Activated CD4-positive, alpha-beta T cell treated with anti-CD3 and anti-CD28 coated beads, Interleukin-2, amount 10 ng/mL, durations not matched to agents 24 days and 14 days (primary cell): Measurements from ENCODE around the gene ARMH2. TPM values are rescaled to one million over a fixed set of nuclear protein-coding genes. Genes with fewer than 3 reads are reported as not detected.
A peak's percentile ranks its signal among the peaks of the same experiment; 100 is the strongest.

Experiments used
- DNase-seq: peaks from one replicate; pipeline ENCODE4 v3.0.0; 2022
- H3K27ac Mint-ChIP-seq: one replicate; pipeline ENCODE4 v1.8.0; 2022; ENCODE audit warnings: mild to moderate bottlenecking, mixed read lengths
- H3K27me3 Mint-ChIP-seq: one replicate; pipeline ENCODE4 v1.8.0; 2022; ENCODE audit warnings: mixed read lengths
- H3K36me3 Mint-ChIP-seq: one replicate; pipeline ENCODE4 v1.8.0; 2022; ENCODE audit warnings: low read depth, mild to moderate bottlenecking, mixed read lengths
- H3K4me1 Mint-ChIP-seq: one replicate; pipeline ENCODE4 v1.8.0; 2021; ENCODE audit warnings: mixed read lengths
- H3K4me3 Mint-ChIP-seq: one replicate; pipeline ENCODE4 v1.8.0; 2022; ENCODE audit warnings: mild to moderate bottlenecking, moderate library complexity, mixed read lengths
- H3K9me3 Mint-ChIP-seq: one replicate; pipeline ENCODE4 v1.8.0; 2021; ENCODE audit warnings: mixed read lengths
- intact Hi-C: fragments of 100-400 bp; cut with micrococcal nuclease; formaldehyde crosslinking; loops from one replicate; pipeline ENCODE4 v1.15.1; 2023
- total RNA-seq: library from RNA; stranded (reverse); gene quantifications from 2 replicates; pipeline ENCODE4 v1.2.3, GENCODE V29; 2022

The ARMH2 gene
- total RNA-seq, 1 donor from 2014 or later: 0.30 TPM

GRCh38 chr6:24829657-24830056 is 30.9 kb upstream of the ARMH2 start:
- Mint-ChIP-seq H3K4me1 (peaks cover 10% of the 10 kb centered on the region), H3K36me3 (peaks cover 72% of the 10 kb centered on the region), H3K4me3 (no peak overlapping the region), H3K9me3 (no peaks in the 10 kb centered on the region), H3K27ac (no peak overlapping the region), H3K27me3 (no peaks in the 10 kb centered on the region)
- no peak for DNase-seq
- intact Hi-C loops: no loop called here

DNA sequence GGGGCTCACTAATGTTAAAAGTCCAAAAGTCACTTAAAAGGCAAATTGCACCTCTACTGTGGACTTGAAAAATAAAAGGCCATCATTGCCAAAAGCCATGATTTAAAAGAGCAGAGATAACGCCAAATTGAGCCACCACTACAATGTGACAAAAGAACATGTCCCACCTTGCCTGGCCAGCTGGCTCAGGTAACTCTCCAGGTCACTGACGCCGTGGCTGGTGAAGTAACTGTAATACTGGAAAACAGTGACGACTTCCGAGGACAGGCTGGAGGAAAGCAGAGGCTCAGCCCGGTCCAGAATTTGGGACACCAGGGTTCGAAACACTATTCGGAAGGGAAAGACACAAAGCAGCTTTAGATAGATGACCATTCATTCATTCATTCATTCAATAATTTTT is 29.3 kb upstream of the ARMH2 start:
- Mint-ChIP-seq H3K4me3 (no peak overlapping the region), H3K9me3 (no peaks in the 10 kb centered on the region), H3K27me3 (no peaks in the 10 kb centered on the region), H3K36me3 (peaks cover 67% of the 10 kb centered on the region), H3K4me1 (peaks cover 2% of the 10 kb centered on the region), H3K27ac (no peak overlapping the region)
- DNase-seq: no peak
- intact Hi-C loops: no loop called here

- no peak overlapping the region for H3K4me3 Mint-ChIP-seq
- peaks cover 64% of the 10 kb centered on the region for H3K36me3 Mint-ChIP-seq
- H3K4me1 Mint-ChIP-seq: peaks cover 2% of the 10 kb centered on the region
- H3K27me3 Mint-ChIP-seq: no peaks in the 10 kb centered on the region
- DNase-seq: no peak
- H3K27ac Mint-ChIP-seq: peak overlapping the region; percentile 57
- H3K9me3 Mint-ChIP-seq: no peaks in the 10 kb centered on the region
- intact Hi-C loops: no loop called here
These were observed 28.4 kb upstream of the ARMH2 start for GRCh38 chr6:24827162-24827561.

GRCh38 chr6:24825130-24825630 is 26.5 kb upstream of the ARMH2 start:
- Mint-ChIP-seq H3K4me1 (peaks cover 1% of the 10 kb centered on the region), H3K36me3 (peaks cover 59% of the 10 kb centered on the region), H3K9me3 (no peaks in the 10 kb centered on the region), H3K27me3 (no peaks in the 10 kb centered on the region), H3K4me3 (no peak overlapping the region), H3K27ac (peak overlapping the region; percentile 20)
- intact Hi-C loops: no loop called here
- no peak for DNase-seq

DNA sequence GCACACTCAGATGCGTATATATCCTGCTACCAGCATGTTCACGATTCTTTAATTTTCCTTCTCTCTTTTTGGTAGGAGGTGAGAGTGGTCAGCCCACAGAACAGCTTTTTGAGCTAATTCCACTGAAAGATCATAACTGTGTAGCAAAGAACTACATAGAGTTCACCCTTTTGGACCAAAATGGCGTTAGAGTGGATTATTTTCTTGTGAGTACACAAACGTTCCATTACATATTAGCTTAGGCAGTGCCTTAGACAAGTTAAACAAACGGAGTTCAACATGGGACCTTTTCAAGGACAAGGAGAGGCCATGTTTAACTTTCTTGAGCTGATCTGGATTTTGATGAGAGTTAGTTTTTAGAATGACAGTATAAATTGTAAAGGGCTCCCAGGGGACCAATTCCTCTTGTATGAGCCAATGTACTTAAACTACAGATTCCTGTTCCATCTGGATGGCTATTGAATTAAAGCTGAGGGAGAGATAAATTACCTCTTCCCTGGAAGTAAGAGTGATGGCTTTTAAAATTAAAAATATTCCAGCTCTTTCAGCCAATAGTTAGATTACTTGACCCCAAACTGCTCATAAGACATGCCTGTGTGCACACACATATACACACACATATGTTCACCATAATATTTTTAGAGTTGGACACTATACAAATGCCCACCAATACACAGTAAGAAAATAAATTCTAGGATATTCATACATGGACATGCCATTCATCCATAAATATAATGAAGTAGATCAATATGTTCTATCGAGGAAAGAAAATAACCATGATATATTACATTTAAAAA is 25.6 kb upstream of the ARMH2 start:
- DNase-seq: no peak
- peaks cover 57% of the 10 kb centered on the region for H3K36me3 Mint-ChIP-seq
- peaks cover 1% of the 10 kb centered on the region for H3K4me1 Mint-ChIP-seq
- intact Hi-C loops: no loop called here
- H3K4me3 Mint-ChIP-seq: no peak overlapping the region
- no peaks in the 10 kb centered on the region for H3K9me3 Mint-ChIP-seq
- no peaks in the 10 kb centered on the region for H3K27me3 Mint-ChIP-seq
- peak overlapping the region; percentile 49 for H3K27ac Mint-ChIP-seq

DNA sequence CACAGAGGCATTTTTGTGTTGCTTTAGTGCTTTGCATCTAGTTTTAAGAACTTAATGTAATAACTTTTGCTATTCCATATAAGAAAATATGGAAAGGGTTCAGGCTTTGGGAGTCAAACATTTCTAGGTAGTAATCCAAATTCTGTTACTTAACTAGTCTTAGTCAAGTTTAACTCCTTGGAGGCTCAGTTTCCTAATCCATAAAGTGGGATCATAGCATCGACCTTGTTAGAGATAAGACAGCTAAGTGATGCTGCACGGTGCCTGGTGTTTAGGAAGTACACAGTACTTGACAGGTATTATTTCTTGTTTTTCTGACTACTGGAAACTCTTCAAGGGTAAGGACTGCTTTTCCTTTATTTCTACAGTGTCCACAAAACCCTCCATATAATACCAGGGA is 24.5 kb upstream of the ARMH2 start:
- H3K27ac Mint-ChIP-seq: no peak overlapping the region
- peaks cover 60% of the 10 kb centered on the region for H3K36me3 Mint-ChIP-seq
- H3K4me3 Mint-ChIP-seq: no peak overlapping the region
- no peak for DNase-seq
- H3K27me3 Mint-ChIP-seq: no peaks in the 10 kb centered on the region
- no peaks in the 10 kb centered on the region for H3K9me3 Mint-ChIP-seq
- intact Hi-C loops: no loop called here
- H3K4me1 Mint-ChIP-seq: peaks cover 1% of the 10 kb centered on the region

DNA sequence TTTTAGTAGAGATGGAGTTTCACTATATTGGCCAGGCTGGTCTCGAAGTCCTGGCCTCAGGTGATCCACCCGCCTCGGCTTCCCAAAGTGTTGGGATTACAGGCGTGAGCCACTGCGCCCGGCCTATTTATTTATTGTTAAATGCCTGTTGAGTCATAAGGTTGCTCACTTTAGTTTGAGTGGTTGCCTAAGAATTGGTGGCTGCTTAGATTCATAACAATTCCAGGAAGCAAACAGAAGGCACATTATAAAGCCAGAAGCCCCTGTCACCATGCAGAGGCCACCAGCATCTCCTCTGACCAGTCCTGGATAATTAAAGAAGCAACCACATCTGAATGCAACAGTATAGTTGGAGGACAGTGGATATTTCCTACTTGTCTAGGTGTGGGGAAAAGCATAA is 24.0 kb upstream of the ARMH2 start:
- H3K27ac Mint-ChIP-seq: no peak overlapping the region
- DNase-seq: no peak
- no peaks in the 10 kb centered on the region for H3K27me3 Mint-ChIP-seq
- H3K4me1 Mint-ChIP-seq: peaks cover 1% of the 10 kb centered on the region
- H3K9me3 Mint-ChIP-seq: no peaks in the 10 kb centered on the region
- intact Hi-C loops: no loop called here
- H3K36me3 Mint-ChIP-seq: peaks cover 60% of the 10 kb centered on the region
- H3K4me3 Mint-ChIP-seq: no peak overlapping the region

GRCh38 chr6:24821860-24822444 is 23.2 kb upstream of the ARMH2 start:
- no peak for DNase-seq
- intact Hi-C loops: no loop called here
- Mint-ChIP-seq H3K27me3 (no peaks in the 10 kb centered on the region), H3K4me3 (no peak overlapping the region), H3K9me3 (no peaks in the 10 kb centered on the region), H3K27ac (peak overlapping the region; percentile 9), H3K36me3 (peaks cover 56% of the 10 kb centered on the region), H3K4me1 (peaks cover 1% of the 10 kb centered on the region)

- Mint-ChIP-seq H3K4me1 (peaks cover 1% of the 10 kb centered on the region), H3K27ac (no peak overlapping the region), H3K27me3 (no peaks in the 10 kb centered on the region), H3K4me3 (no peak overlapping the region), H3K9me3 (no peaks in the 10 kb centered on the region), H3K36me3 (peaks cover 33% of the 10 kb centered on the region)
- intact Hi-C loops: no loop called here
- DNase-seq: no peak
These were observed 19.6 kb upstream of the ARMH2 start for GRCh38 chr6:24818346-24818745.

DNA sequence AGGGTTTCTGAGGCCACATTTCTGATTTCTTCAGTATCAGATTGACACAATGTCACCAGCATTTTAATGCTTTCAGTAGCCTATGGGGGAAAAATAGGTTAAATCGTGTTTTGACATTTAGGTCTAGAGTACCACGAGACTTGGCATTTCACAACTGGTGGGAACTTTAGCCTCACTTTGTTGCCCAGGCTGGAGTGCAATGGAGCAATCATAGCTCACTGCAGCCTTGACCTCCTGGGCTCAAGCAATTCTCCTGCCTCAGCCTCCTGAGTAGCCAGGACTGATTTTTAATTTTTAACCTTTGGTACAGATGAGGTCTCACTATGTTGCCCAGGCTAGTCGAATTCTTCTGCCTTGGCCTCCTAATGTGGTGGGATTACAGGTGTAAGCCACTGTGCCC is 11.0 kb upstream of the ARMH2 start:
- no peak for DNase-seq
- intact Hi-C loops: no loop called here

GRCh38 chr6:24807584-24807983 is 8.9 kb upstream of the ARMH2 start:
- Mint-ChIP-seq H3K36me3 (peaks cover 37% of the 10 kb centered on the region), H3K27me3 (no peaks in the 10 kb centered on the region), H3K4me1 (no peaks in the 10 kb centered on the region), H3K4me3 (no peak overlapping the region), H3K27ac (no peak overlapping the region), H3K9me3 (no peaks in the 10 kb centered on the region)
- no peak for DNase-seq
- intact Hi-C loops: no loop called here

More for the DNA sequence above, 11.0 kb upstream of the ARMH2 start:
- Mint-ChIP-seq H3K27me3 (no peaks in the 10 kb centered on the region), H3K9me3 (no peaks in the 10 kb centered on the region), H3K4me3 (no peak overlapping the region), H3K4me1 (no peaks in the 10 kb centered on the region), H3K36me3 (peaks cover 30% of the 10 kb centered on the region), H3K27ac (no peak overlapping the region)

DNA sequence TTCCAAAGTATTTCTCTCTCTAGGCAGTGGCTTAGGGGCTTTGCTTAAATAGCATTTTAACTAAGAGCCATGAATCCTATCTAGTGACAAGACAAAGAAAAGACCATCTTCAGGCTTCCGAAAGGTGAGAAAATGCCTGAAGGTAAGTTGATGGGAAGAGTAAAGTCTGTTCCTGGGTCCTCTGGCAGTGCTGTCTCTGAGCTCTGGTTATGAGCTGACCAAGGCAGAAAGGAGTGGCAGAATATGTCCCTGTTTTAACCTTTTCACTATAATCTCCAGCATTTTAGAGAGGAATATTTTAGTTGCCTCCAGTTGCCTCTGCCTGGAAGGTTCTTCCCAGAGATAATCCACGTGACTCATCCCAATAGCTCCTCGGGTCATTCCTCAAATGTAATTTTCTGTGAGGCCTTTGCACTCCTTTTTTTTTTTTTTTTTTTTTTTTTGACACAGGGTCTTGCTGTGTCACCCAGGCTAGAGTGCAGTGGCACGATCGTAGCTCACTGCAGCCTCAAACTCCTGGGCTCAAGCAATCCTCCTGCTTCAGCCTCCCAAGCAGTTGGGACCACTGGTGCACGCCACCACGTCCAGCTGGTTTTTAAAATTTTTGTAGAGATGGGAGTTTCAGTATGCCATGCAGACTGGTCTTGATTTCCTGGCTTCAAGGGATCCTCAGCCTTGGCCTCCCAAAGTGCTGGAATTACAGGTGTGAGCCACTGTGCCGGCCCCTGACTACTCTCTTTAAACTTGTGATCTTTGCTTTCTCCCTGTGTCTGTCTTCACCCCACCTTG is 3.7 kb upstream of the ARMH2 start:
- H3K9me3 Mint-ChIP-seq: no peaks in the 10 kb centered on the region
- H3K27me3 Mint-ChIP-seq: no peaks in the 10 kb centered on the region
- H3K27ac Mint-ChIP-seq: peak overlapping the region; percentile 55
- peaks cover 12% of the 10 kb centered on the region for H3K4me1 Mint-ChIP-seq
- intact Hi-C loops: no loop called here
- H3K36me3 Mint-ChIP-seq: peaks cover 35% of the 10 kb centered on the region
- H3K4me3 Mint-ChIP-seq: no peak overlapping the region
- no peak for DNase-seq

DNA sequence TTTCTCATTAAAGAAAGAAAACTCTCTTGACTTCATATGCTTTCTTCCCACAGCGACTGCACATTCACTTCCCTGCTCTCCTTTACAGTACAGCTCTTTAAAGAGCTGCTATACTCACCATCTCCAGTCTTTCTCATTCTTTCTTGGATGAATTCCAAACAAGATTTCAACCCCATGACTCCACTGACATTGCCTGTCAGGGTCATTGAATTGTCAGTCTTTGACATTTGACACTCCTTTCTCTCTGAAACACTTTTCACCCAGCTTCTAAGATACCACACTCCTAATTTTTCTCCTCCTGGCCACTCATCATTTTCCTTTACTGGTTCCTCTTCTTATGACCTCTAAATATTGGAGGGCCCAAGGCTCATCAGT is 811 bp upstream of the ARMH2 start:
- Mint-ChIP-seq H3K4me3 (no peak overlapping the region), H3K27ac (peak overlapping the region; percentile 14), H3K27me3 (no peaks in the 10 kb centered on the region), H3K4me1 (peaks cover 19% of the 10 kb centered on the region), H3K9me3 (no peaks in the 10 kb centered on the region), H3K36me3 (peaks cover 21% of the 10 kb centered on the region)
- DNase-seq: no peak
- intact Hi-C loops: no loop called here

- no peaks in the 10 kb centered on the region for H3K27me3 Mint-ChIP-seq
- H3K4me1 Mint-ChIP-seq: peaks cover 19% of the 10 kb centered on the region
- H3K4me3 Mint-ChIP-seq: no peak overlapping the region
- H3K27ac Mint-ChIP-seq: no peak overlapping the region
- DNase-seq: no peak
- intact Hi-C loops: no loop called here
- H3K9me3 Mint-ChIP-seq: no peaks in the 10 kb centered on the region
- H3K36me3 Mint-ChIP-seq: peaks cover 14% of the 10 kb centered on the region
These were observed 1.0 kb downstream of the ARMH2 start for GRCh38 chr6:24797596-24798216.
